ENCODE measurements around the gene DUXA. TPM values are rescaled to one million over a fixed set of nuclear protein-coding genes. Genes with fewer than 3 reads are reported as not detected.
"Not testable (repeated sequence)": the region's sequence is repeated elsewhere in the genome, so short reads cannot be mapped to it uniquely, and the experiment has no call there.

Gene DUXA
- total and polyA plus RNA-seq, 2 donors (not counting 3 experiments of a cell fraction or from before 2014, with no cell fraction given): not detected

- Histone ChIP-seq H3K4me1 (ENCODE audit: control insufficient read depth, extremely low read depth, insufficient read depth, low read length) (no peaks in the 10 kb centered on the region), H3K9me3 (replicated peaks; ENCODE audit: control insufficient read depth, insufficient read depth, low read length) (peaks cover 2% of the 10 kb centered on the region), H3K9me1 (replicated peaks; ENCODE audit: control insufficient read depth, extremely low read depth, insufficient read depth, low read length) (no peaks in the 10 kb centered on the region), H3K27ac (ENCODE audit: insufficient read depth, low read depth, low read length) (no peak overlapping the region), H2AFZ (ENCODE audit: low read depth, low read length) (no peak overlapping the region), H3K4me2 (ENCODE audit: insufficient read depth, low read length) (no peak overlapping the region), H4K20me1 (replicated peaks; ENCODE audit: control insufficient read depth, extremely low read depth, insufficient read depth, low read length) (no peaks in the 10 kb centered on the region), H3K4me3 (replicated peaks in 1 of 3; ENCODE audit: insufficient read depth in 1 of 3, low read depth in 1 of 3, low read length in 3 of 3) (no peak overlapping the region), H3K36me3 (ENCODE audit: control insufficient read depth in 2 of 2, extremely low read depth in 1 of 2, insufficient read depth in 2 of 2, low read length in 2 of 2) (peaks cover 5 to 38% of the 10 kb centered on the region in 2 experiments), H3K79me2 (ENCODE audit: control insufficient read depth, insufficient read depth, low read length) (peaks cover 2% of the 10 kb centered on the region), H3K27me3 (ENCODE audit: control insufficient read depth in 2 of 2, insufficient read depth in 2 of 2, low read length in 2 of 2) (no peaks in the 10 kb centered on the region), H3K9ac (replicated peaks; ENCODE audit: extremely low read depth, insufficient read depth, low read length) (no peak overlapping the region)
- FAIRE-seq (no peak), DNase-seq (ENCODE audit: low read depth, low spot score) (no peak)
- CTCF ChIA-PET: no interaction called here
- BruUV-seq (replicated peaks): no TSS peak
- POLR2A ChIA-PET: no interaction called here
- intact Hi-C loops (cut with micrococcal nuclease): no loop called here
- no peak for TF ChIP-seq POLR2AphosphoS5 (IDR thresholded peaks at IDR 0.05; ENCODE audit: insufficient read depth, low read depth, low read length)
- no peak for TF ChIP-seq POLR2A (IDR thresholded peaks at IDR 0.05; ENCODE audit: low read depth, low read length)
- no peak for TF ChIP-seq MAX (IDR thresholded peaks at IDR 0.05; ENCODE audit: insufficient read depth, insufficient read length)
- TF ChIP-seq EZH2 (IDR thresholded peaks at IDR 0.05; ENCODE audit: borderline replicate concordance, low read depth, low read length, severe bottlenecking): no peak
- dilution Hi-C loops (cut with MboI; ENCODE audit: extremely low pct_ligation_motif_present, low sequenced_read_pairs): no loop called here
These were observed 43.1 kb upstream of the DUXA start for GRCh38 chr19:57210381-57210780.

- intact Hi-C loops (cut with micrococcal nuclease): no loop called here
These were observed 34.9 kb upstream of the DUXA start for GRCh38 chr19:57202160-57202559.

GRCh38 chr19:57197874-57198273, 30.6 kb upstream of the DUXA start:
- H4K20me1 ChIP-seq (replicated peaks; ENCODE audit: control insufficient read depth, extremely low read depth, insufficient read depth, low read length); H2AFZ ChIP-seq (ENCODE audit: low read depth, low read length); H3K9me1 ChIP-seq (replicated peaks; ENCODE audit: control insufficient read depth, extremely low read depth, insufficient read depth, low read length); H3K4me1 ChIP-seq (ENCODE audit: control insufficient read depth, extremely low read depth, insufficient read depth, low read length); intact Hi-C loops (cut with micrococcal nuclease); DNase-seq (ENCODE audit: low read depth, low spot score); BruUV-seq (replicated peaks); H3K4me3 ChIP-seq (replicated peaks in 1 of 3; ENCODE audit: insufficient read depth in 1 of 3, low read depth in 1 of 3, low read length in 3 of 3); dilution Hi-C loops (cut with MboI; ENCODE audit: extremely low pct_ligation_motif_present, low sequenced_read_pairs); H3K4me2 ChIP-seq (ENCODE audit: insufficient read depth, low read length); H3K27ac ChIP-seq (ENCODE audit: insufficient read depth, low read depth, low read length); H3K9ac ChIP-seq (replicated peaks; ENCODE audit: extremely low read depth, insufficient read depth, low read length); FAIRE-seq; CTCF ChIA-PET; H3K9me3 ChIP-seq (replicated peaks; ENCODE audit: control insufficient read depth, insufficient read depth, low read length); POLR2A ChIA-PET; H3K27me3 ChIP-seq (ENCODE audit: control insufficient read depth in 2 of 2, insufficient read depth in 2 of 2, low read length in 2 of 2): not testable (repeated sequence)
- H3K36me3 ChIP-seq (ENCODE audit: control insufficient read depth in 2 of 2, extremely low read depth in 1 of 2, insufficient read depth in 2 of 2, low read length in 2 of 2): peaks cover 8 to 34% of the 10 kb centered on the region in 2 experiments
- H3K79me2 ChIP-seq (ENCODE audit: control insufficient read depth, insufficient read depth, low read length): peaks cover 30% of the 10 kb centered on the region

More at GRCh38 chr19:57202160-57202559, 34.9 kb upstream of the DUXA start:
- no peaks in the 10 kb centered on the region for H3K27me3 ChIP-seq (ENCODE audit: control insufficient read depth in 2 of 2, insufficient read depth in 2 of 2, low read length in 2 of 2)
- CTCF ChIA-PET: no interaction called here
- no peak overlapping the region for H3K9ac ChIP-seq (replicated peaks; ENCODE audit: extremely low read depth, insufficient read depth, low read length)
- TF ChIP-seq JUN (IDR thresholded peaks at IDR 0.05; ENCODE audit: borderline replicate concordance, insufficient read depth, insufficient read length, low read depth): no peak
- no peak for TF ChIP-seq POLR2AphosphoS5 (IDR thresholded peaks at IDR 0.05; ENCODE audit: insufficient read depth, low read depth, low read length)
- no peak for TF ChIP-seq EZH2 (IDR thresholded peaks at IDR 0.05; ENCODE audit: borderline replicate concordance, low read depth, low read length, severe bottlenecking)
- H3K9me1 ChIP-seq (replicated peaks; ENCODE audit: control insufficient read depth, extremely low read depth, insufficient read depth, low read length): no peaks in the 10 kb centered on the region
- H3K27ac ChIP-seq (ENCODE audit: insufficient read depth, low read depth, low read length): no peak overlapping the region
- H4K20me1 ChIP-seq (replicated peaks; ENCODE audit: control insufficient read depth, extremely low read depth, insufficient read depth, low read length): no peaks in the 10 kb centered on the region
- H3K79me2 ChIP-seq (ENCODE audit: control insufficient read depth, insufficient read depth, low read length): peaks cover 31% of the 10 kb centered on the region
- DNase-seq (ENCODE audit: low read depth, low spot score) (no peak), FAIRE-seq (no peak)
- BruUV-seq (replicated peaks): no TSS peak
- POLR2A ChIA-PET: no interaction called here
- no peak overlapping the region for H2AFZ ChIP-seq (ENCODE audit: low read depth, low read length)
- no peak overlapping the region for H3K4me3 ChIP-seq (replicated peaks in 1 of 3; ENCODE audit: insufficient read depth in 1 of 3, low read depth in 1 of 3, low read length in 3 of 3)
- peaks cover 0 to 24% of the 10 kb centered on the region in 2 experiments for H3K36me3 ChIP-seq (ENCODE audit: control insufficient read depth in 2 of 2, extremely low read depth in 1 of 2, insufficient read depth in 2 of 2, low read length in 2 of 2)
- no peak overlapping the region for H3K4me2 ChIP-seq (ENCODE audit: insufficient read depth, low read length)
- no peaks in the 10 kb centered on the region for H3K4me1 ChIP-seq (ENCODE audit: control insufficient read depth, extremely low read depth, insufficient read depth, low read length)
- no peaks in the 10 kb centered on the region for H3K9me3 ChIP-seq (replicated peaks; ENCODE audit: control insufficient read depth, insufficient read depth, low read length)
- dilution Hi-C loops (cut with MboI; ENCODE audit: extremely low pct_ligation_motif_present, low sequenced_read_pairs): no loop called here
